ENCODE measurements around the gene TAS1R3. TPM values are rescaled to one million over a fixed set of nuclear protein-coding genes. Genes with fewer than 3 reads are reported as not detected.

The TAS1R3 gene
- total RNA-seq, 2 experiments from 2014 or later, result 1.2 to 1.3 TPM

GRCh38 chr1:1328254-1328653 lies 2.8 kb upstream of the TAS1R3 start:
- Mint-ChIP-seq H3K36me3 (no peaks in the 10 kb centered on the region), H3K9me3 (no peaks in the 10 kb centered on the region), H3K27ac (no peak overlapping the region), H3K4me1 (peaks cover 8% of the 10 kb centered on the region), H3K27me3 (no peaks in the 10 kb centered on the region), H3K4me3 (no peak overlapping the region)
- ATAC-seq (ENCODE audit: low read depth) (no peak), DNase-seq (no peak)
- POLR2A ChIA-PET, result interaction anchor here (0.5 kb wide), 1 partner anchor 419 kb away, joined by 4 read pairs; no protein-coding TSS in a partner anchor

DNA sequence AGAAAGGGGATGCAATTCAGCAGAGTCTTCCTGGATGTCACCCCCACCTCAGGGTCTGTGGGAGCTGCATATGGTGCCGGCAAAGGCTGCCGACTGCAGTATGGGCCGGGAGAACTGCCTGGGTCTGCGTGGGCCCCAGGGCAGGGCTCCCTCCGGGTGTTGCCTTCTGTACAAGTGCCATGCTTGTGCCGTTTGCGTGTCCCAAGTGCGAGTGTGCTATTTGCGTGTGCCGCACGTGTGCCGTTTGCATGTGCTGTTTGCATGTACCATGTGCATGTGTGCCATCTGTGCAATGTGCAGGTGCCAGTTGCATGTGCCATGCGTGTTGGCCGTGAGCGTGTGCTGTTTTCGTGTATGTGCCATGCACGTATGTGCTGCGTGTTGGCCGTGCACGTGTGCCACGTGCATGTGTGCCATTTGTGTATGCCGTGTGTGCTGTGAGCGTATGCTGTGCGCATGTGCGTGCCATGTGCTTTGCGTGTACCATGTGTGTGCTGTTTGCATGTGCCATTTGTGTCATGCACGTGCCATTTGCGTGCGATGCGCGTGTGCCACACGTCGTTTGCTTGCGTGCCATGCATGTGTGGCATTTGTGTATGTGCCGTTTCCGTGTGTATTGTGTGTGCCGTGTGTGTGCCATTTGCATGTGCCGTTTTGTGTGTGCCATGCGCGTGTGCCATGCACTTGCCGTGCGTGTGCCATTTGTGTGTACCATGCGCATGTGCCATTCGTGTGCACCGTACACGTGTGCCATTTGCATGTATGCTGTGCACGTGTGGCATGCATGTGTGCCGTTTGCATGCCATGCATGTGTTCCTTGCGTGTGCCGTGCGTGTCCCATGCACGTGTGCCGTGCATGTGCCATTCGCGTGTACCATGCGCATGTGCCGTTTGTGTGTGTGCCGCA lies 1.5 kb upstream of the TAS1R3 start:
- H3K4me3 Mint-ChIP-seq, result no peak overlapping the region
- peaks cover 4% of the 10 kb centered on the region for H3K4me1 Mint-ChIP-seq
- no peaks in the 10 kb centered on the region for H3K9me3 Mint-ChIP-seq
- POLR2A ChIA-PET, result no interaction called here
- H3K27me3 Mint-ChIP-seq, result no peaks in the 10 kb centered on the region
- no peak overlapping the region for H3K27ac Mint-ChIP-seq
- DNase-seq (no peak), ATAC-seq (ENCODE audit: low read depth) (no peak)
- H3K36me3 Mint-ChIP-seq, result no peaks in the 10 kb centered on the region

GRCh38 chr1:1330366-1331067 lies 563 bp upstream of the TAS1R3 start:
- H3K27me3 Mint-ChIP-seq, result no peaks in the 10 kb centered on the region
- no peak overlapping the region for H3K4me3 Mint-ChIP-seq
- no peak for DNase-seq
- H3K9me3 Mint-ChIP-seq, result no peaks in the 10 kb centered on the region
- H3K36me3 Mint-ChIP-seq, result no peaks in the 10 kb centered on the region
- ATAC-seq (ENCODE audit: low read depth), result no peak
- POLR2A ChIA-PET, result no interaction called here
- no peak overlapping the region for H3K27ac Mint-ChIP-seq
- peaks cover 4% of the 10 kb centered on the region for H3K4me1 Mint-ChIP-seq

GRCh38 chr1:1332031-1332755 lies 1.1 kb downstream of the TAS1R3 start:
- Mint-ChIP-seq H3K27me3 (no peaks in the 10 kb centered on the region), H3K9me3 (no peaks in the 10 kb centered on the region), H3K27ac (no peak overlapping the region), H3K4me3 (no peak overlapping the region), H3K4me1 (no peaks in the 10 kb centered on the region), H3K36me3 (no peaks in the 10 kb centered on the region)
- POLR2A ChIA-PET, result no interaction called here
- ATAC-seq (ENCODE audit: low read depth), result no peak
- no peak for DNase-seq

GRCh38 chr1:1332774-1333480 lies 1.8 kb downstream of the TAS1R3 start:
- no peaks in the 10 kb centered on the region for H3K4me1 Mint-ChIP-seq
- no peaks in the 10 kb centered on the region for H3K9me3 Mint-ChIP-seq
- ATAC-seq (ENCODE audit: low read depth) (no peak), DNase-seq (no peak)
- no peaks in the 10 kb centered on the region for H3K36me3 Mint-ChIP-seq
- no peak overlapping the region for H3K4me3 Mint-ChIP-seq
- no peaks in the 10 kb centered on the region for H3K27me3 Mint-ChIP-seq
- no peak overlapping the region for H3K27ac Mint-ChIP-seq
- POLR2A ChIA-PET, result no interaction called here

- ATAC-seq (ENCODE audit: low read depth) (no peak), DNase-seq (no peak)
- Mint-ChIP-seq H3K9me3 (no peaks in the 10 kb centered on the region), H3K27me3 (no peaks in the 10 kb centered on the region), H3K36me3 (no peaks in the 10 kb centered on the region), H3K27ac (no peak overlapping the region), H3K4me1 (no peaks in the 10 kb centered on the region), H3K4me3 (no peak overlapping the region)
- POLR2A ChIA-PET, result no interaction called here
These were observed 2.6 kb downstream of the TAS1R3 start for GRCh38 chr1:1333551-1334241.

GRCh38 chr1:1334835-1335234 lies 3.8 kb downstream of the TAS1R3 start:
- Mint-ChIP-seq H3K27me3 (no peaks in the 10 kb centered on the region), H3K4me1 (no peaks in the 10 kb centered on the region), H3K4me3 (no peak overlapping the region), H3K27ac (no peak overlapping the region), H3K9me3 (no peaks in the 10 kb centered on the region), H3K36me3 (no peaks in the 10 kb centered on the region)
- DNase-seq, result no peak
- POLR2A ChIA-PET, result interaction anchor here (0.9 kb wide), 1 partner anchor 12 kb away, joined by 3 read pairs; no protein-coding TSS in a partner anchor
- ATAC-seq (ENCODE audit: low read depth), result no peak

- Mint-ChIP-seq H3K4me1 (no peaks in the 10 kb centered on the region), H3K4me3 (no peak overlapping the region), H3K9me3 (no peaks in the 10 kb centered on the region), H3K27me3 (no peaks in the 10 kb centered on the region), H3K27ac (no peak overlapping the region), H3K36me3 (no peaks in the 10 kb centered on the region)
- DNase-seq (no peak), ATAC-seq (ENCODE audit: low read depth) (no peak)
- POLR2A ChIA-PET, result interaction anchor here (0.9 kb wide), 1 partner anchor 11 kb away, joined by 3 read pairs; no protein-coding TSS in a partner anchor
These were observed 4.2 kb downstream of the TAS1R3 start for GRCh38 chr1:1335283-1335682.

DNA sequence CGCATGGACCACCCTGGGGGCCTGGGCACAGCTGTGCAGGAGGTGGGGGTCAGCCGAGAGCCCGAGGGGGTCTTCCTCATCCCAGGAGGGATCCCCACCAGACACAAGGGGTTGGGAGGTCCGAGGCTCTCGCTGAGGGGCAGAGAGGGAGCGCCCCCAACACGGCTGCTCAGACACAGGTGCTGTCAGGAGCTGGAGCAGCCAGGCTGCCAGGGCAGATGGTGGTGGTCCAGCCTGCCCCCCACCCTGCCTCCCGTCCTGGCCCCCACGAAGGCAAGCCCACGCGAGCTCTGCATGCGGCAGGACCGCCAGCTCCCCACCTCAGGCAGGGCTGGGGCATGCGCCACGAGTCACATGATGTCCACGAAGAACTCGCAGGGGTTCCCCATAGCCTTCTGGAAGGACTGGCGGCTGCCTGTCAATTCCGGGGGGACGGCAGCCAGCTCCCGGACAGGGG lies 4.7 kb downstream of the TAS1R3 start:
- DNase-seq (no peak), ATAC-seq (ENCODE audit: low read depth) (no peak)
- Mint-ChIP-seq H3K9me3 (no peaks in the 10 kb centered on the region), H3K27ac (no peak overlapping the region), H3K4me3 (no peak overlapping the region), H3K36me3 (peaks cover 4% of the 10 kb centered on the region), H3K4me1 (no peaks in the 10 kb centered on the region), H3K27me3 (no peaks in the 10 kb centered on the region)
- POLR2A ChIA-PET, result no interaction called here

- Mint-ChIP-seq H3K4me1 (no peaks in the 10 kb centered on the region), H3K27ac (no peak overlapping the region)
These were observed 5.4 kb downstream of the TAS1R3 start for GRCh38 chr1:1336446-1336845.

GRCh38 chr1:1336931-1337792 lies 6.1 kb downstream of the TAS1R3 start:
- H3K36me3 Mint-ChIP-seq, result peaks cover 11% of the 10 kb centered on the region
- H3K4me1 Mint-ChIP-seq, result no peaks in the 10 kb centered on the region
- no peak for ATAC-seq (ENCODE audit: low read depth)
- H3K27ac Mint-ChIP-seq, result no peak overlapping the region
- POLR2A ChIA-PET, result no interaction called here
- DNase-seq, result no peak
- no peak overlapping the region for H3K4me3 Mint-ChIP-seq
- no peaks in the 10 kb centered on the region for H3K9me3 Mint-ChIP-seq
- no peaks in the 10 kb centered on the region for H3K27me3 Mint-ChIP-seq

More at GRCh38 chr1:1336446-1336845, 5.4 kb downstream of the TAS1R3 start:
- DNase-seq (no peak), ATAC-seq (ENCODE audit: low read depth) (no peak)
- Mint-ChIP-seq H3K27me3 (no peaks in the 10 kb centered on the region), H3K36me3 (peaks cover 9% of the 10 kb centered on the region), H3K9me3 (no peaks in the 10 kb centered on the region), H3K4me3 (no peak overlapping the region)
- POLR2A ChIA-PET, result no interaction called here

- peak; percentile 30 for ATAC-seq (ENCODE audit: low read depth)
- no peaks in the 10 kb centered on the region for H3K9me3 Mint-ChIP-seq
- no peaks in the 10 kb centered on the region for H3K4me1 Mint-ChIP-seq
- DNase-seq, result peak; percentile 56
- POLR2A ChIA-PET, result no interaction called here
- H3K4me3 Mint-ChIP-seq, result no peak overlapping the region
- peaks cover 11% of the 10 kb centered on the region for H3K36me3 Mint-ChIP-seq
- no peaks in the 10 kb centered on the region for H3K27me3 Mint-ChIP-seq
- H3K27ac Mint-ChIP-seq, result no peak overlapping the region
These were observed 6.7 kb downstream of the TAS1R3 start for GRCh38 chr1:1337793-1338147.
